Progenitor cell of endocrine pancreas (in vitro differentiated cells): ENCODE data around the gene FAM184A. TPM values are rescaled to one million over a fixed set of nuclear protein-coding genes. Genes with fewer than 3 reads are reported as not detected.
"Not testable (repeated sequence)": the region's sequence is repeated elsewhere in the genome, so short reads cannot be mapped to it uniquely, and the experiment has no call there.

Experiments used
- DNase-seq: peaks from one replicate; pipeline ENCODE4 v3.0.0; 2021; ENCODE audit warnings: low spot score; ENCODE audit not compliant: unreplicated experiment
- H3K27ac Mint-ChIP-seq: 2 replicates; pipeline ENCODE4 v1.8.0; 2021; ENCODE audit warnings: mild to moderate bottlenecking, moderate library complexity, mixed read lengths
- H3K27me3 Mint-ChIP-seq: 2 replicates; pipeline ENCODE4 v1.8.0; 2021; ENCODE audit warnings: mixed read lengths
- H3K36me3 Mint-ChIP-seq: 2 replicates; pipeline ENCODE4 v1.8.0; 2022; ENCODE audit warnings: mixed read lengths; ENCODE audit not compliant: insufficient read depth
- H3K4me1 Mint-ChIP-seq: 2 replicates; pipeline ENCODE4 v1.8.0; 2021; ENCODE audit warnings: low read depth, mixed read lengths
- H3K4me3 Mint-ChIP-seq: 2 replicates; pipeline ENCODE4 v1.8.0; 2021; ENCODE audit warnings: low read depth, mild to moderate bottlenecking, moderate library complexity, mixed read lengths
- H3K9me3 Mint-ChIP-seq: 2 replicates; pipeline ENCODE4 v1.8.0; 2021; ENCODE audit warnings: low read depth, mixed read lengths
- CTCF ChIP-seq: fragments of 200-600 bp; sonication (generic); IDR thresholded peaks from one replicate; pipeline ENCODE4 v1.5.0; 2021; ENCODE audit warnings: antibody characterized with exemption, mild to moderate bottlenecking; ENCODE audit not compliant: unreplicated experiment
- total RNA-seq: library from RNA; stranded (reverse); gene quantifications from 2 replicates; pipeline ENCODE4 v1.2.1, GENCODE V29; 2021

FAM184A gene
- total RNA-seq, 1 donor from 2014 or later, result 20.9 TPM

DNA sequence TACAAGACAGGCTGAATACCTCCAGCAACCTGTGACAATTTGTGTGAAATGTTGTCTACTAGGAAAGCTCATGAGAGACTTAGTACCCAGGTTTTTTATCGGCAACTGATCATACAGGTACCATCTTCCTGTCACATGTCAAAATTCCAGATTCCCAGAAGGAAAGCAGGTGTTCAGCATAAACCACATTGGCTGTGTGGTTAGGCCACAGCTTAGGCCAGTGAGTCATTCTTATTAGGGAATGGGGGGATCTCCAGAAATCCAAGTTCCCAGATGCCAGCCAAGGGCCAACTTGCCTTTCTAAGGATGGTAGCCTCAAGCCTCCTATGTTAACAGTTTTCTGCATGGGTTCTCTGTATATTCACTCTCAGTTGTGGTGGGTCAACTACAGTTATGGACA, 65.9 kb downstream of the FAM184A start:
- Mint-ChIP-seq H3K27me3 (no peaks in the 10 kb centered on the region), H3K4me1 (peaks cover 6% of the 10 kb centered on the region), H3K36me3 (peaks cover 45% of the 10 kb centered on the region), H3K9me3 (peaks cover 12% of the 10 kb centered on the region), H3K4me3 (no peak overlapping the region), H3K27ac (no peak overlapping the region)
- DNase-seq, result no peak
- TF ChIP-seq CTCF, result no peak

GRCh38 chr6:119009266-119009665, 69.2 kb downstream of the FAM184A start:
- not testable (repeated sequence) for H3K27ac Mint-ChIP-seq, DNase-seq, H3K27me3 Mint-ChIP-seq, H3K4me1 Mint-ChIP-seq, H3K4me3 Mint-ChIP-seq
- Mint-ChIP-seq H3K36me3 (peaks cover 24% of the 10 kb centered on the region), H3K9me3 (peaks cover 12% of the 10 kb centered on the region)

DNA sequence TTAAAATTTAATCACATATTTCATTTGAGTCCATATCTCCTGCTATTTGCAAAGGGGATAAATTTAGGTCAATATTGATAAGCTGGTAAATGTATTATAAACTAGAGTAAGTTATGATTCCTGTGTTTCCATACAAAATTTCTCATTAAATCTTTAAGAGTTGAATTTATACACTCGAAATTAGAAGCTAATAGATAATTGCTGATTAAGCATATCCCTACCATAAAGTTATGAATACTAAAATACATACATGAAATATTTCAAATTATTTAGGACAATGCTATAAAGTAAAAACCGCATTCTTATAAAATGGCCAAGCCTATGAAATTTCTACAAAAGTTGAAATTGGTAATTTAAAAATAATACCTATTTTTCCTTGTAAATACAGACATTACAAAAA, 71.5 kb downstream of the FAM184A start:
- DNase-seq, result no peak
- H3K27ac Mint-ChIP-seq, result no peak overlapping the region
- peaks cover 12% of the 10 kb centered on the region for H3K9me3 Mint-ChIP-seq
- H3K4me1 Mint-ChIP-seq, result peaks cover 9% of the 10 kb centered on the region
- peaks cover 22% of the 10 kb centered on the region for H3K36me3 Mint-ChIP-seq
- TF ChIP-seq CTCF, result no peak
- no peak overlapping the region for H3K4me3 Mint-ChIP-seq
- H3K27me3 Mint-ChIP-seq, result no peaks in the 10 kb centered on the region

DNA sequence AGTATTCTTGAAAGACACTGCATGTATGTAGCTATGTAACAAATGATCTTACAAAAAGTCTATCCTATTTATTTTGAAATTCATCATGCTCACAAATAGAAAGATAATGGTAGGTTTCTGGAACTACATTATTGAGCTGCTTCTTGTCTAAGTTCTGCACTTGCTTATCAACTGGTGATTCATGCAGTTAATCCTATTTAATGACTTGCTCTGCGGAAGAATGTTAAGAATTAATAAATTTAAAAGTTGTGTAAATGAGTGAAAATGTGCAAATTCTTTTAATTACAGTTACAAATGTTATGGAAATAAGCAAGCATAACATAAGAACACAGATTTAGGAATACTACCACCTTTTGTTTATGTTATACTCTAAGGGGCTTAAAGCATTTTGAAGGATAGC, 76.4 kb downstream of the FAM184A start:
- Mint-ChIP-seq H3K27ac (no peak overlapping the region), H3K4me3 (no peak overlapping the region), H3K4me1 (peaks cover 20% of the 10 kb centered on the region)

DNA sequence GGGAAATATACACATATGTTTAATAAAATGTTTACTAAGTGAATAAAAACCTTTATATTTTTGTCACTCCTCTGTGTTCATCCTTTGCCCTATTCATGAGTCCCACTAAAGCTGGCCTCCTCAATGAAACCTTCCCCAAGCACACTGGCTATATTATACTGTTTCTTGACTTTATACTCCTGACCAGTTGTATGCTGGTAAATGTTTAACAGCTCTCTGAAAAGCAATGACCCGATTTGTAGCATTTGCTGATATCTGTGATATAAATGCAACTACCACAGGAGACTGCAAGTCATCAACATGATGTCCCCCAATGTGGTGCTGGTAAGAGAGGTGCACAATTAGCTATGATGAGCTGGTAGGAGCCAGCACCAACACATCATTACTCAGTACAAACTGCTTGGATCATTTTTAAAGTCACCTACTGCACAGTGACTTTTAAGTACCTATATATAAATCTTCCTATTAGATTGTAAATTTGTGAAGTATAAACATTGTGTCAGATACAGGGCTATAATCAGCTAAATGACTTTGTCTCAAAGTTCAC, 78.9 kb downstream of the FAM184A start:
- Mint-ChIP-seq H3K4me3 (no peak overlapping the region), H3K36me3 (peaks cover 7% of the 10 kb centered on the region), H3K27ac (no peak overlapping the region), H3K27me3 (no peaks in the 10 kb centered on the region), H3K4me1 (peaks cover 20% of the 10 kb centered on the region), H3K9me3 (no peaks in the 10 kb centered on the region)
- no peak for TF ChIP-seq CTCF
- no peak for DNase-seq

More for the DNA sequence above, 76.4 kb downstream of the FAM184A start:
- no peak for DNase-seq
- no peaks in the 10 kb centered on the region for H3K9me3 Mint-ChIP-seq
- H3K36me3 Mint-ChIP-seq, result peaks cover 7% of the 10 kb centered on the region
- TF ChIP-seq CTCF, result no peak
- H3K27me3 Mint-ChIP-seq, result no peaks in the 10 kb centered on the region

DNA sequence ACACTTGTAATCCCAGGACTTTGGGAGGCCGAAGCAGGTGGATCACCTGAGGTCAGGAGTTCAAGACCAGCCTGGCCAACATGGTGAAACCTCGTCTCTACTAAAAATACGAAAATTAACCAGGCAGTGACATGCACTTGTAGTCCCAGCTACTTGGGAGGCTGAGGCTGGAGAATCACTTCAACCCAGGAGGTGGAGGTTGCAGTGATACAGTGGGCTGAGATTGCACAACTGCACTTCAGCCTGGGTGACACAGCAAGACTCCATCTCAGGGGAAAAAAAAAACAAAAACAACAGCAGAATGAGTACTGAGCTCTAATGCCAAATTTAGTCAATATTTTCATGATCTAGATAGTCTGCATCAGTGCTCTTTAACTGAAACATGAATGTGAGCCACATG, 81.0 kb downstream of the FAM184A start:
- not testable (repeated sequence) for H3K27me3 Mint-ChIP-seq, H3K36me3 Mint-ChIP-seq, DNase-seq, H3K27ac Mint-ChIP-seq, H3K9me3 Mint-ChIP-seq, H3K4me3 Mint-ChIP-seq
- H3K4me1 Mint-ChIP-seq, result peaks cover 26% of the 10 kb centered on the region
